ENCODE measurements around the gene GDF15.

DNA sequence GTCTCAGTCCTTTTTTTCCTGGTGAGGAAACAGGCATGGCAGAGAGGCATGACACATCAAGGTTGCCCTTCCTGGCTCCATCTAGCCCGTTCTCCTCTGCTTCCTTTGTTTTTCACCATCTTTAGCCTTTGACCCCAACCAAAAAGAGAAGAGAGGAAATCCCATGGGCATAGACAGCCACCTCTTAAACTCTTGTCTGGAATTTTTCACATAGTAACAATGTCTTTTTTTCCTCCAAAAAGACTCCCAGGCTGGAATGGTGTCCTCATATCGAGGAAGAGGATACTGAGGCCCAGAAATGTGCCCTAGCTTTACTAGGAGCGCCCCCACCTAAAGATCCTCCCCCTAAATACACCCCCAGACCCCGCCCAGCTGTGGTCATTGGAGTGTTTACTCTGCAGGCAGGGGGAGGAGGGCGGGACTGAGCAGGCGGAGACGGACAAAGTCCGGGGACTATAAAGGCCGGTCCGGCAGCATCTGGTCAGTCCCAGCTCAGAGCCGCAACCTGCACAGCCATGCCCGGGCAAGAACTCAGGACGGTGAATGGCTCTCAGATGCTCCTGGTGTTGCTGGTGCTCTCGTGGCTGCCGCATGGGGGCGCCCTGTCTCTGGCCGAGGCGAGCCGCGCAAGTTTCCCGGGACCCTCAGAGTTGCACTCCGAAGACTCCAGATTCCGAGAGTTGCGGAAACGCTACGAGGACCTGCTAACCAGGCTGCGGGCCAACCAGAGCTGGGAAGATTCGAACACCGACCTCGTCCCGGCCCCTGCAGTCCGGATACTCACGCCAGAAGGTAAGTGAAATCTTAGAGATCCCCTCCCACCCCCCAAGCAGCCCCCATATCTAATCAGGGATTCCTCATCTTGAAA is at the start of gene GDF15:
- peak; percentile 95 for TF ChIP-seq POLR2A (IDR thresholded peaks at IDR 0.05)
- TF ChIP-seq CTCF (IDR thresholded peaks at IDR 0.05) = peak in 5 of 6 experiments; percentile 16 to 86 (median 80)

Measured in Peyer's patch (tissue), 4 donors.